T-helper 22 cell (primary cell): ENCODE measurements around the gene KCNB1.
"Not testable (repeated sequence)": the region's sequence is repeated elsewhere in the genome, so short reads cannot be mapped to it uniquely, and the experiment has no call there.

Source experiments
- DNase-seq: peaks from one replicate; pipeline ENCODE4 v3.0.0-alpha.2; 2020; ENCODE audit warnings: low read depth

KCNB1 gene

GRCh38 chr20:49319208-49319809 is 163.2 kb downstream of the KCNB1 start:
- no peak for DNase-seq

- no peak for DNase-seq
Observed at GRCh38 chr20:49318430-49319207, 163.8 kb downstream of the KCNB1 start.

- DNase-seq: no peak
Observed at GRCh38 chr20:49318091-49318429, 164.4 kb downstream of the KCNB1 start.

- no peak for DNase-seq
Observed at GRCh38 chr20:49316704-49317103, 165.8 kb downstream of the KCNB1 start.

GRCh38 chr20:49315580-49315979 is 166.9 kb downstream of the KCNB1 start:
- no peak for DNase-seq

GRCh38 chr20:49314052-49314451 is 168.4 kb downstream of the KCNB1 start:
- not testable (repeated sequence) for DNase-seq
